Measurements from ENCODE around the gene ELAVL3.

The ELAVL3 gene

DNA sequence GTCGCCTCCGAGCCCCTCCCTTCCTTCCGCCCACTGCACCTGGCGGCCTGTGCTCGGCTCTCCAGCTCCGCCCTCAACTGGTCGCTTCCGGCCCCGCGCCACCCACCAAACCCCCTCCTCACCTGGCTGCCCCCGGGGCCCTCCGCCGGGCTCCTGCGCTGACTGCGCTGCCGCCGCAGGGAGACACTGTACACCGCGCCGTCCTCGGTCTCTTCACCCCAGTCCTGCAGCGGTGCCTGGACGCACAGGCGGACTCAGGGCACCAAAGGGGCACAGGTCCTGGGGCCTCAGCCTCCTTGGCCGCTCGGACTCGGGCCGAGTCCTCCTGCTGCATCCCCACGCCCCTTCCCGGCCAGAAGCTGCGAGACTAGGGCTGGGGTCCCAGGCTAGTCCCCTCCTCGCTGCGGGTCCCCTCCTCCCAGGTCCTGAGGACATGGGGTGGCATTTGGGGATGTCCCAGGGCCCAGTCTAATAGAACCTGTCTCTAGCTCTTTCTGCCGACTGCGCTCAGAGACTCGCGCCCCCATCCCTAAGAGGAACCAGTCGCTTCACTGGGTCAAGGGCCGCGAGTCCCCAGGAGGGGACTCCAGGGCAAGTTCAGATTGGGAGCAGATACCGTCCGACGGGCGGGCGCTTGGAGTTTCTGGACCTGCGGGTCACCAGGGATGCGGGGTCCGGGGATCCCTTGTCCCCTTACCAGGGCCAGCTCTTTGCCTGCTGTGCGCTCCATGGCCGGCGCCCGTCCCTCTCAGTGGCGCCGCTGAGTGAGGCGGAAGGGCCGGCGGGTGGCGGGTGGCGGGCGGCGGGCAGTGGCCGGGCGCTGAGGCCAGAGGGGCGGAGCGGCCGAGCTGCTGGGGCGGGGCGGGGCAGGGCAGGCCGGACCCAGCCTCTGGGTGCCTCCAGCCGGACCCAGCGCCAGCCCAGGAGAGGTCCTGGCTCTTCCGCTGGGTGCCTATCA is 62.0 kb downstream of the ELAVL3 start, which contains the start of gene RGL3:
Gene RGL3 (minus strand): TSS at position 766 of the 958 bp plus-strand sequence. CDS start 36 bp downstream, at position 730.
- H2BK5ac ChIP-seq (ENCODE audit: low read length) = no peak within 1 kb of the TSS
- H3K27me3 ChIP-seq (ENCODE audit: insufficient read depth, low read length, poor library complexity) = peaks cover 3% of the 10 kb centered on the region
- no peak within 1 kb of the TSS for H3K23ac ChIP-seq (ENCODE audit: low read length)
- H2BK15ac ChIP-seq (replicated peaks; ENCODE audit: low read depth) = no peak within 1 kb of the TSS
- no peak within 1 kb of the TSS for H4K8ac ChIP-seq (ENCODE audit: low read depth, low read length)
- no CpG with 5 or more reads among the region's 72 CpGs for WGBS (ENCODE audit: extremely low coverage, insufficient coverage, low lambda C conversion rate)
- H4K5ac ChIP-seq (ENCODE audit: low read length) = no peak within 1 kb of the TSS
- H3K18ac ChIP-seq (ENCODE audit: low read length) = peak within 1 kb of the TSS; percentile 82
- no peak within 1 kb of the TSS for H2BK120ac ChIP-seq (ENCODE audit: low read depth, low read length)
- H2AK5ac ChIP-seq (ENCODE audit: low read length) = no peak within 1 kb of the TSS
- H3K4ac ChIP-seq (ENCODE audit: low read depth, low read length) = no peak within 1 kb of the TSS
- H3K4me2 ChIP-seq (ENCODE audit: low read length) = peak within 1 kb of the TSS; percentile 95
- no peaks in the 10 kb centered on the region for H3K79me2 ChIP-seq (ENCODE audit: control insufficient read depth, insufficient read depth, low read length)
- H3K79me1 ChIP-seq (ENCODE audit: low read length) = no peaks in the 10 kb centered on the region
- no peak within 1 kb of the TSS for H3K27ac ChIP-seq (ENCODE audit: low read depth, low read length)
- H3K9ac ChIP-seq (ENCODE audit: low read length) = peak within 1 kb of the TSS; percentile 74
- no peaks in the 10 kb centered on the region for H3K36me3 ChIP-seq (ENCODE audit: control insufficient read depth, insufficient read depth, low read length)
- H3K4me1 ChIP-seq (ENCODE audit: control insufficient read depth, low read depth, low read length) = peaks cover 2% of the 10 kb centered on the region
- peak; percentile 75 for DNase-seq
- H3K4me3 ChIP-seq (ENCODE audit: low read length) = peak within 1 kb of the TSS; percentile 56
- H3K56ac ChIP-seq (ENCODE audit: low read length) = peak within 1 kb of the TSS; percentile 85

DNA sequence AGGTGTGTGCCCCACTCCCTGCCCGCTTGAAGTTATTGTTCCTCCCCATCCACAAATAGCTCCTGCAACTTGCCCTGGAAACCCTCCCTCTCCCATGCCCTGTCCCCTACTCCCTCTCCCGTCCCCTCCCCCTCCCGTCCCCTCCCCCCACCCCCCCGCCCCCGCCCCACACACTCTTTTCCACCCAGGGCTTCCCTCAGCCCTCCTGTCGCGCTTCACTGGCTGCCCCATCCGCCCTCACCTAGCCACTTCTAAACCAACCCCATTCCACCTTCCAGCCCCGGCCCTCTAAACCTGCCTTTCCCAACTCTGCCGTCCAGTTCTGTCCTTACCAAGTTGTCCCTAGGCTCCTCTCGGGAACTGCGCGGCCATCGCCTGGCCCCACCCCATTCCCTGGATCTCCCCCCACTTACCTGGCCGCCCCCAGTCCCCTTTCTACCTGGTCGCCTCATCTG is 62.7 kb downstream of the ELAVL3 start:
- H2BK120ac ChIP-seq (ENCODE audit: low read depth, low read length) = no peak overlapping the region
- H3K36me3 ChIP-seq (ENCODE audit: control insufficient read depth, insufficient read depth, low read length) = no peaks in the 10 kb centered on the region
- H3K56ac ChIP-seq (ENCODE audit: low read length) = peak overlapping the region; percentile 85
- peak overlapping the region; percentile 95 for H3K4me2 ChIP-seq (ENCODE audit: low read length)
- H3K27me3 ChIP-seq (ENCODE audit: insufficient read depth, low read length, poor library complexity) = peaks cover 3% of the 10 kb centered on the region
- H3K27ac ChIP-seq (ENCODE audit: low read depth, low read length) = no peak overlapping the region
- peak overlapping the region; percentile 74 for H3K9ac ChIP-seq (ENCODE audit: low read length)
- peaks cover 2% of the 10 kb centered on the region for H3K4me1 ChIP-seq (ENCODE audit: control insufficient read depth, low read depth, low read length)
- H4K5ac ChIP-seq (ENCODE audit: low read length) = no peak overlapping the region
- no peaks in the 10 kb centered on the region for H3K79me1 ChIP-seq (ENCODE audit: low read length)
- H3K4ac ChIP-seq (ENCODE audit: low read depth, low read length) = no peak overlapping the region
- H4K8ac ChIP-seq (ENCODE audit: low read depth, low read length) = no peak overlapping the region
- H3K18ac ChIP-seq (ENCODE audit: low read length) = no peak overlapping the region
- no peak overlapping the region for H2BK5ac ChIP-seq (ENCODE audit: low read length)
- peak overlapping the region; percentile 56 for H3K4me3 ChIP-seq (ENCODE audit: low read length)
- no peak overlapping the region for H2BK15ac ChIP-seq (replicated peaks; ENCODE audit: low read depth)
- DNase-seq = no peak
- WGBS (ENCODE audit: extremely low coverage, insufficient coverage, low lambda C conversion rate) = no CpG with 5 or more reads among the region's 16 CpGs
- no peak overlapping the region for H2AK5ac ChIP-seq (ENCODE audit: low read length)
- H3K79me2 ChIP-seq (ENCODE audit: control insufficient read depth, insufficient read depth, low read length) = no peaks in the 10 kb centered on the region
- H3K23ac ChIP-seq (ENCODE audit: low read length) = no peak overlapping the region

DNA sequence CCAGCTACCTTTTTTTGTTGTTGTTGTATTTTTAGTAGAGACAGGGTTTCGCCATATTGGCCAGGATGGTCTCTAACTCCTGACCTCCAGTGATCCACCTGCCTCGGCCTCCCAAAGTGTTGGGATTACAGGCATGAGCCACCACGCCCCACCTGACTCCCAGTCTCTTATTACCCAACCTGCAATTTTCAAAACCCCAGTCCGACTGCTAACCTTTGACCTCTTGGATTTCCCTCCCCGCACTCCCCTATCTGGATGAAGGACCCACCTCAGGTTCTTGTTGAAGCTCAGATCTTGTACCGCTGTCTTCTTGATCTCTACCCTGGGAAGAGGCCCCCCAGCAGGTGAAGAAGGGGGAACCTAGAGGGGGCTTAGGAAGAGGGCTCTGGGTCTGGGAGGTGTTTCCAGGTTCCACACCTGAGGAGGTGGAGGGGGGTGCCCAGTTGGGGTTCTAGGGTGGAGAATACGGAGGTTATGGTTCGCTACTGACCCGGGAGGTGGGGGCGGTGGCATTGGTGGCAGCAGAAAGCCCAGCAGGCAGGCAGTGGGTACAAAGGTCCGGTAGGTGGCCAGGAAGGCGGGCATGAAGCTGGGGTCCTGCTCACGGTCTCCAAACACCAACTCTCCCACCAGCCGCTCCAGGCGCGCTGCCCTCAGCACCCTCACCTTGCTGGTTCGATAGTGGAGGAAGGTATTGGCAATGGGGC is 64.3 kb downstream of the ELAVL3 start:
- Histone ChIP-seq H3K4me2 (ENCODE audit: low read length) (no peak overlapping the region), H3K27me3 (ENCODE audit: insufficient read depth, low read length, poor library complexity) (peaks cover 3% of the 10 kb centered on the region), H3K27ac (ENCODE audit: low read depth, low read length) (no peak overlapping the region), H2BK120ac (ENCODE audit: low read depth, low read length) (no peak overlapping the region), H3K4me1 (ENCODE audit: control insufficient read depth, low read depth, low read length) (peaks cover 2% of the 10 kb centered on the region), H3K4me3 (ENCODE audit: low read length) (no peak overlapping the region), H2AK5ac (ENCODE audit: low read length) (no peak overlapping the region), H2BK15ac (replicated peaks; ENCODE audit: low read depth) (no peak overlapping the region), H2BK5ac (ENCODE audit: low read length) (no peak overlapping the region), H3K4ac (ENCODE audit: low read depth, low read length) (no peak overlapping the region), H3K79me1 (ENCODE audit: low read length) (no peaks in the 10 kb centered on the region), H3K56ac (ENCODE audit: low read length) (no peak overlapping the region), H4K5ac (ENCODE audit: low read length) (no peak overlapping the region), H3K23ac (ENCODE audit: low read length) (no peak overlapping the region), H3K18ac (ENCODE audit: low read length) (no peak overlapping the region), H3K9ac (ENCODE audit: low read length) (no peak overlapping the region), H3K36me3 (ENCODE audit: control insufficient read depth, insufficient read depth, low read length) (no peaks in the 10 kb centered on the region), H4K8ac (ENCODE audit: low read depth, low read length) (no peak overlapping the region), H3K79me2 (ENCODE audit: control insufficient read depth, insufficient read depth, low read length) (no peaks in the 10 kb centered on the region)
- DNase-seq = no peak
- no CpG with 5 or more reads among the region's 17 CpGs for WGBS (ENCODE audit: extremely low coverage, insufficient coverage, low lambda C conversion rate)

DNA sequence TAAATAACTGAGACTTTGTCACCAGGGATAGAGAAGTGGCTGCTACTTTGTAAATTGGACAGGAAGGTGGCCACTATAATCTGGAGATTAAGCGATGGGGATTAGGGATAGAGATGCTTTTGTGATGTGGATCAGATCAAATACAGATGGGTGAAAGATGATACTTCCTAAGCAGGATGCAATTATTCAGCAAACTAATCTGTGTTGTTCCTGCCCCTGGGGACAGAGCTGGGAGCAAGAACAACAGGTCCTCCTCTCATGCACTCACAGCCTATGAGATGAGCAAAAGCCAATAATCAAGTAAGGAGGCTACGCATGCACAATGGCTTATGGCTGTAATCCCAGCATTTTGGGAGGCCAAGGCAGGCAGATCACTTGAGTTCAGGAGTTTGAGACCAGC is 66.3 kb downstream of the ELAVL3 start:
- no CpG with 5 or more reads among the region's 2 CpGs for whole genome bisulfite sequencing (ENCODE audit: extremely low coverage, insufficient coverage, low lambda C conversion rate)
- Histone ChIP-seq H2BK5ac (ENCODE audit: low read length) (no peak overlapping the region), H3K9ac (ENCODE audit: low read length) (no peak overlapping the region), H2BK120ac (ENCODE audit: low read depth, low read length) (no peak overlapping the region), H3K27me3 (ENCODE audit: insufficient read depth, low read length, poor library complexity) (no peaks in the 10 kb centered on the region), H3K56ac (ENCODE audit: low read length) (no peak overlapping the region), H2BK15ac (replicated peaks; ENCODE audit: low read depth) (no peak overlapping the region), H3K4ac (ENCODE audit: low read depth, low read length) (no peak overlapping the region), H3K36me3 (ENCODE audit: control insufficient read depth, insufficient read depth, low read length) (no peaks in the 10 kb centered on the region), H3K79me2 (ENCODE audit: control insufficient read depth, insufficient read depth, low read length) (no peaks in the 10 kb centered on the region), H3K79me1 (ENCODE audit: low read length) (no peaks in the 10 kb centered on the region), H3K27ac (ENCODE audit: low read depth, low read length) (no peak overlapping the region), H4K5ac (ENCODE audit: low read length) (no peak overlapping the region), H3K4me1 (ENCODE audit: control insufficient read depth, low read depth, low read length) (no peaks in the 10 kb centered on the region), H4K8ac (ENCODE audit: low read depth, low read length) (no peak overlapping the region), H2AK5ac (ENCODE audit: low read length) (no peak overlapping the region), H3K18ac (ENCODE audit: low read length) (no peak overlapping the region), H3K4me2 (ENCODE audit: low read length) (no peak overlapping the region), H3K23ac (ENCODE audit: low read length) (no peak overlapping the region), H3K4me3 (ENCODE audit: low read length) (no peak overlapping the region)
- no peak for DNase-seq

DNA sequence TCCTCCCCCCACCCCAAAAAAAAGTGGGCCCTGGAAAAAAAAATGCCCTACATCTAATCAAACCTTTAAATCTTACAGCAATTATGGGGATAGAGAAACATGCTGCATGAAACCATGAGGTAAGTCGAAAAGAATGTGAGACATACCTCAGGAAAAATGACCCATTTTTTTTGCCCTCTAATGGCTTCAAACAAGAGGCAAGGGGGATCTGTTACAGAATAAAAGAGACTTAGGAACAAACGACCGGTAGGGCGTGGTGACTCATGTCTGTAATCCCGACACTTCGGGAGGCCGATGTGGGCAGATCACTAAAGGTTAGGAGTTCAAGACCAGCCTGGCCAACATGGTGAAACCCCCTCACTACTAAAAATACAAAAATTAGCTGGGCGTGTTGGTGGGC is 70.2 kb downstream of the ELAVL3 start:
- no CpG with 5 or more reads among the region's 8 CpGs for WGBS (ENCODE audit: extremely low coverage, insufficient coverage, low lambda C conversion rate)

More for the DNA sequence above, 70.2 kb downstream of the ELAVL3 start:
- Histone ChIP-seq H3K4ac (ENCODE audit: low read depth, low read length) (no peak overlapping the region), H3K27ac (ENCODE audit: low read depth, low read length) (no peak overlapping the region), H2BK15ac (replicated peaks; ENCODE audit: low read depth) (no peak overlapping the region), H3K36me3 (ENCODE audit: control insufficient read depth, insufficient read depth, low read length) (no peaks in the 10 kb centered on the region), H3K79me2 (ENCODE audit: control insufficient read depth, insufficient read depth, low read length) (no peaks in the 10 kb centered on the region), H3K79me1 (ENCODE audit: low read length) (no peaks in the 10 kb centered on the region), H3K56ac (ENCODE audit: low read length) (no peak overlapping the region), H3K4me1 (ENCODE audit: control insufficient read depth, low read depth, low read length) (no peaks in the 10 kb centered on the region), H3K9ac (ENCODE audit: low read length) (no peak overlapping the region), H4K5ac (ENCODE audit: low read length) (no peak overlapping the region), H2AK5ac (ENCODE audit: low read length) (no peak overlapping the region), H3K23ac (ENCODE audit: low read length) (no peak overlapping the region), H3K4me2 (ENCODE audit: low read length) (no peak overlapping the region), H3K4me3 (ENCODE audit: low read length) (no peak overlapping the region), H3K27me3 (ENCODE audit: insufficient read depth, low read length, poor library complexity) (no peaks in the 10 kb centered on the region), H2BK120ac (ENCODE audit: low read depth, low read length) (no peak overlapping the region), H2BK5ac (ENCODE audit: low read length) (no peak overlapping the region), H3K18ac (ENCODE audit: low read length) (no peak overlapping the region), H4K8ac (ENCODE audit: low read depth, low read length) (no peak overlapping the region)
- DNase-seq = peak; percentile 87
